ENCODE measurements around the gene UHRF1.
A peak's percentile ranks its signal among the peaks of the same experiment; 100 is the strongest.
"Not testable (repeated sequence)": the region's sequence is repeated elsewhere in the genome, so short reads cannot be mapped to it uniquely, and the experiment has no call there.

Gene UHRF1

DNA sequence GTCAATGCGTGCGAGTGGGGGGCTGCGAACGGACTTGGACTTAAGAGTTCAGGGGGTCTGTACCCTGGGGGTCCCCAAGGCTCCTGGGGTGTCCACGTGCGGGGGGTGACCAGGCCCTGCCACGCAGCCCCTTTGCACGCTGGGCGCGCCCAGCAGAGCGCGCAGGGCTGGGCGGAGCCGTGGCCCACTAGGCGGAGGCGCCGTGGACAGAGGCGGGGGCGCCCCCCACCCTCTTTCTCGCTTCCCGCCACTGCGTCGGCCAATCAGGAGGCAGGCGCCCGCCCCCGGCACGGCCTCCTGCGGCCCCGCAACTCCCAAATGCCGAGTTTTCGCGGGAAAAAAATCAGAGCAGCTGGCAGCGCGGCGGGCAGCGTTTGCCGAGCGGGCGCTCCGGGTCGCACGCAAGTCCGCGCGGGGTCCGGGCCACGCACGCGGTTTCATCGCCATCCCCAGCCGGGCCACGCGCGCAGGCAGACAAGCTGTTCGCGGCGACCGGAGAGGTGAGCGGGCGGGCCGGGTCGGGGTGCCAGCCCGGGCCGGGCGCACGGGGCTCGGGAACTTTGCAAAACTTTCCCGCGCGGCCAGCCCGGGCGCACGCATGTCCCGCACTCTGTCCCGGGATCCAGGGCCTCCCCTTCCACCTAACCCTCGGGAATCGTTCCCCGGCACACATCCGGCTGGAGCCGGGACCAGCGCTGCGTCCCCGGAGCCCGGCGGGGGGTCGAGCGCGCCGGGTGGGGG is at the start of gene UHRF1:
UHRF1 (plus strand) TSS at position 346 of the 741 bp plus-strand sequence. CDS start 1,385 bp downstream, outside the sequence.
- DNase-seq (ENCODE audit: low read depth) = no peak

DNA sequence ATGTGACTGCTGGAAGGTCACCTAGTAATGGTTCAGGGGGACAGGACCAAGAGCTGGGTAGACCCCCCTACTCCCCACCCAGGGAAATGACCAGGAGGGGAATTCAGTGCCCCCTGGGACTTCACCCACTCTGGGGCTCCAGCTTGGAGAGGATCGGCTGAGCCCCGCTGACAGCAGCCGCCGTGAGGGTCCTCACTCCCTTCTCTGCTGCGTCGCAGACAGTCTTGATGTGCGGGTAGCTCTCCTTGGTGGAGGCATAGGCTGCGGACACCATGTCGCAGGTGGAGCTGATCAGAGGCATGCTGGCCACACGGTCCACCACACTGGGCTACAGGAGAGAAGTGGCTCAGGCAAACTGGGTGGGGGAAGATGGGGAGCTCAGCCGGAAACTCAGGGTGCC is 49.6 kb upstream of the UHRF1 start:
- no peak for DNase-seq (ENCODE audit: low read depth)

DNA sequence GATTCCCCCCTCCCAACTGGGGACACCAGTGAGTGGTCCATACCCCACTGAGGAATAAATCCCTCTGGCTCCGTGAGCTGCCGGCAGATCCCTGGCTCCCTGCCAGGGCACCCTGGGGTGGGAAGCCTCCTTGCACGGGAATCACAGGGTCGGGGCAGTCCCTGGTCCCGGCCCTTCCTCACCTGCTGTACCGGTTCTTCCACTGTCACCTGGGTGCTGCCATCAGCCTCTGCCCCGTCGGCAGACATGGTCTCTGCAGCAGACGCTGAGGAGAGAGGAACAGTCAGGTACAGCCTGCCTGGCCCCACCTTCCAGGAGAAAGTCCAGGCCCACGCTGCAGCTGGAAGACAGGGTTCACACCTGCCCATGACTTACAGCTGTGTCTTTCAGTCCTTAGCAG is 48.2 kb upstream of the UHRF1 start:
- DNase-seq (ENCODE audit: low read depth) = no peak

DNA sequence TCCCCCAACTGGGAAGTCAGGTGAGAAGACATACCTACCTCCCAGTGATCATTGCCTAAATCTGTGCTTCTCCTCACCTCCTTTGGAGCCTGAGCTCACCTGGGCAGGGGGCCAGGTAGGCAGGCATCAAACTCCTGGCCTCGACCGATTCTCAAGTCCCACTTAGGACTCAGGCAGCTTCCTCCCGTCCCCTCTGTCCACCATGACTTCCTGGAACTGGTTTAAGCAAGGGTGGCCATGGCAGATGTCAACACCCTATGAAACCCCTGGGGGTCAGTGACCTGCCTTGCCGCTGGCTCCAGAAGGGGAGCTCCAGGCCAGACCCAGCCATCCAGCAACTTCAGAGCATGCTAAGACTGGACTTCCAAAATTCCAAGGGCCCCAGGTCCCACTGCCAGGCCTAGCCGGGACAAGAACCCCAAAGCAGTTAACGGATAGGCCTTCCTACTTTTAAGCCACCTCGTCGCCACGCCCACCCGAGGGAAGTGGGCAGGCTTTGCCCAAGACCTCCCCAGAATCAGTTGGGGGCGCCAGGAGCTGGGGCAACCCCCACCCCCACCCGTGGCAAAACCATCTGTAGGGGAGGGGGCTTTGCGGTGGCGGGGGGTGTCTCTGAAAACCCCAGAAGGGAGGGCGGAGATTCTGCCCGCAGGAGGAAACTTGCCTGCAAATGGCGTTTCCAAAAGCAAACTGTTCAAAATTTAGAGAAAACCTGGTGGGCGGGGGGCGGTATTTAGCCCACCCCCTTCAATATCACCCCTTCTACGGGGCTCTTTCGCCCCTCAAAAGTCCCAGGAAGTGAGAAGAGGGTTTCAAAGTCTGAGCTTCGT is 42.5 kb upstream of the UHRF1 start:
- DNase-seq (ENCODE audit: low read depth) = peak; percentile 47

GRCh38 chr19:4867534-4868285 is 41.6 kb upstream of the UHRF1 start, which contains the start of gene PLIN3:
Gene PLIN3, minus strand, starts transcription at chr19:4867667. Its CDS starts 6,273 bp downstream, at chr19:4861394.
- DNase-seq (ENCODE audit: low read depth) = peak; percentile 76

GRCh38 chr19:4868286-4868834 is 40.9 kb upstream of the UHRF1 start:
- no peak for DNase-seq (ENCODE audit: low read depth)

GRCh38 chr19:4870025-4870700 is 39.1 kb upstream of the UHRF1 start:
- DNase-seq (ENCODE audit: low read depth) = no peak

- no peak for DNase-seq (ENCODE audit: low read depth)
Observed at GRCh38 chr19:4871711-4872110, 37.6 kb upstream of the UHRF1 start.

DNA sequence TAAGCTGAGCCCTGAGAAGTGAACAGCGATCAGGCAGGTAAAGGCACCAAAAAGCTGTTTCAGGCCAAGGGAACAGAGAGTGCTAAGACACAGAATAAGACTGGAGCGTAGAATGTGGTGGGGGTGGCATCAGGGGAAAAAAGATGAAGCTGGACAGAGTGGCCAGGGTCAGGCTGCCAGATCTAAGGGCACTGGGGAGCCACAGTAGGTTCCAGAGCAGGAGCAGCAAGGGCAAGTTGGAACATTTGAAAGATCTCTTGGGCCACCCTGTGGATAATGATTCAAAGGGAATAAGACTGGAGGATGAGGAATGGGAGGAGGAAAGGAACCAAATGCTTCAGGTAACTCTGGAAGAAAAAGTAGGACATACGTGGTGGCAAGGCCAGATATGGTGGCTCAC is 35.4 kb upstream of the UHRF1 start:
- no peak for DNase-seq (ENCODE audit: low read depth)

GRCh38 chr19:4877753-4878490 is 31.4 kb upstream of the UHRF1 start:
- no peak for DNase-seq (ENCODE audit: low read depth)

- no peak for DNase-seq (ENCODE audit: low read depth)
Observed at GRCh38 chr19:4878491-4878968, 30.8 kb upstream of the UHRF1 start.

- no peak for DNase-seq (ENCODE audit: low read depth)
Observed at GRCh38 chr19:4879041-4879440, 30.3 kb upstream of the UHRF1 start.

GRCh38 chr19:4882874-4883273 is 26.4 kb upstream of the UHRF1 start:
- DNase-seq (ENCODE audit: low read depth) = not testable (repeated sequence)

- not testable (repeated sequence) for DNase-seq (ENCODE audit: low read depth)
Observed at GRCh38 chr19:4884993-4885392, 24.3 kb upstream of the UHRF1 start.

- DNase-seq (ENCODE audit: low read depth) = not testable (repeated sequence)
Observed at GRCh38 chr19:4887803-4888202, 21.5 kb upstream of the UHRF1 start.

- DNase-seq (ENCODE audit: low read depth) = no peak
Observed at GRCh38 chr19:4889034-4889815, 20.1 kb upstream of the UHRF1 start.

- DNase-seq (ENCODE audit: low read depth) = no peak
Observed at GRCh38 chr19:4891066-4891465, 18.2 kb upstream of the UHRF1 start.

- not testable (repeated sequence) for DNase-seq (ENCODE audit: low read depth)
Observed at GRCh38 chr19:4892962-4893361, 16.3 kb upstream of the UHRF1 start.

- no peak for DNase-seq (ENCODE audit: low read depth)
Observed at GRCh38 chr19:4896372-4896771, 12.9 kb upstream of the UHRF1 start.

GRCh38 chr19:4897146-4897545 is 12.2 kb upstream of the UHRF1 start:
- no peak for DNase-seq (ENCODE audit: low read depth)

Measured in stimulated activated CD8-positive, alpha-beta memory T cell treated with anti-CD3 and anti-CD28 coated beads, Interleukin-12 subunit alpha, Interleukin-12 subunit beta, amount 100 ng/mL, for 4 hours (primary cell).